Astrocyte (in vitro differentiated cells and primary cell): ENCODE data around the gene ELSPBP1.

Source experiments
- CTCF ChIP-seq: IDR thresholded peaks from 2 replicates; pipeline ENCODE4 v1.5.1; 2011; ENCODE audit warnings: low read depth, mild to moderate bottlenecking, inconsistent platforms, low read length, moderate library complexity; ENCODE audit not compliant: insufficient read depth
- EZH2 ChIP-seq: IDR thresholded peaks from 2 replicates; pipeline ENCODE4 v1.6.1; 2012; ENCODE audit warnings: mild to moderate bottlenecking, low read length, inconsistent platforms; ENCODE audit not compliant: insufficient read depth

- no peak for TF ChIP-seq CTCF
- TF ChIP-seq EZH2: no peak
Measured at GRCh38 chr19:48010932-48011758, 16.7 kb downstream of the ELSPBP1 start.
